KG1 (cell line): ENCODE data around the gene CADM2.
"Not testable (repeated sequence)": the region's sequence is repeated elsewhere in the genome, so short reads cannot be mapped to it uniquely, and the experiment has no call there.

Experiments used
- DNase-seq: peaks from one replicate; lab custom pipeline; 2025; lab: John Stamatoyannopoulos, UW

The CADM2 gene

GRCh38 chr3:85950435-85950834, 991.6 kb downstream of the CADM2 start:
- DNase-seq = no peak

- DNase-seq = no peak
Measured at GRCh38 chr3:85960793-85961192, 1002.0 kb downstream of the CADM2 start.

GRCh38 chr3:85977615-85978338, 1019.0 kb downstream of the CADM2 start:
- DNase-seq = no peak

- DNase-seq = no peak
Measured at GRCh38 chr3:85979034-85979433, 1020.2 kb downstream of the CADM2 start.

- DNase-seq = not testable (repeated sequence)
Measured at GRCh38 chr3:85989581-85989980, 1030.8 kb downstream of the CADM2 start.

- no peak for DNase-seq
Measured at GRCh38 chr3:86029590-86029989, 1070.8 kb downstream of the CADM2 start.

- no peak for DNase-seq
Measured at GRCh38 chr3:86037916-86038315, 1079.1 kb downstream of the CADM2 start.

GRCh38 chr3:86046436-86047136, 1087.8 kb downstream of the CADM2 start:
- DNase-seq = no peak

GRCh38 chr3:86047161-86047560, 1088.4 kb downstream of the CADM2 start:
- DNase-seq = no peak

GRCh38 chr3:86051058-86051457, 1092.3 kb downstream of the CADM2 start:
- DNase-seq = no peak

GRCh38 chr3:86056032-86056431, 1097.2 kb downstream of the CADM2 start:
- DNase-seq = no peak

- no peak for DNase-seq
Measured at GRCh38 chr3:86056962-86057361, 1098.2 kb downstream of the CADM2 start.

- DNase-seq = no peak
Measured at GRCh38 chr3:86073799-86074198, 1115.0 kb downstream of the CADM2 start.

- DNase-seq = no peak
Measured at GRCh38 chr3:86087160-86087871, 1128.5 kb downstream of the CADM2 start.

GRCh38 chr3:86104154-86104553, 1145.4 kb downstream of the CADM2 start:
- DNase-seq = no peak

GRCh38 chr3:86109434-86109833, 1150.6 kb downstream of the CADM2 start:
- DNase-seq = no peak
